ENCODE measurements around the gene MYMX.

- TF ChIP-seq CTCF (conservative IDR thresholded peaks at IDR 0.05; ENCODE audit: low read depth, low read length) (no peak), EZH2phosphoT487 (IDR thresholded peaks at IDR 0.05; ENCODE audit: borderline replicate concordance, low read length) (no peak)
Observed at GRCh38 chr6:44199883-44200282, 16.8 kb upstream of the MYMX start.

Data from PC-3 (cell line).